HG02885 (cell line): ENCODE results near the gene TNIK.
A peak's percentile ranks its signal among the peaks of the same experiment; 100 is the strongest.
"Not testable (repeated sequence)": the region's sequence is repeated elsewhere in the genome, so short reads cannot be mapped to it uniquely, and the experiment has no call there.

Experiments
- ATAC-seq: cut with Tn5 transposase; IDR thresholded peaks from one replicate; pipeline ENCODE4 v1.9.1; 2021; ENCODE audit warnings: mild to moderate bottlenecking; ENCODE audit not compliant: unreplicated experiment, poor library complexity

The TNIK gene

GRCh38 chr3:171295484-171296373 is 164.5 kb downstream of the TNIK start:
- ATAC-seq: no peak

- peak; percentile 62 for ATAC-seq
Observed at GRCh38 chr3:171293142-171293782, 166.9 kb downstream of the TNIK start.

- no peak for ATAC-seq
Observed at GRCh38 chr3:171290680-171291079, 169.5 kb downstream of the TNIK start.

- no peak for ATAC-seq
Observed at GRCh38 chr3:171289291-171289690, 170.9 kb downstream of the TNIK start.

- ATAC-seq: not testable (repeated sequence)
Observed at GRCh38 chr3:171287761-171288160, 172.4 kb downstream of the TNIK start.

GRCh38 chr3:171286580-171287249 is 173.5 kb downstream of the TNIK start:
- peak; percentile 57 for ATAC-seq

- peak; percentile 36 for ATAC-seq
Observed at GRCh38 chr3:171285287-171285686, 174.9 kb downstream of the TNIK start.

- ATAC-seq: peak; percentile 53
Observed at GRCh38 chr3:171284308-171285075, 175.7 kb downstream of the TNIK start.

GRCh38 chr3:171283848-171284222 is 176.4 kb downstream of the TNIK start:
- ATAC-seq: no peak

GRCh38 chr3:171283183-171283847 is 176.9 kb downstream of the TNIK start:
- ATAC-seq: no peak

GRCh38 chr3:171282041-171282440 is 178.2 kb downstream of the TNIK start:
- ATAC-seq: no peak

GRCh38 chr3:171281256-171281992 is 178.8 kb downstream of the TNIK start:
- ATAC-seq: no peak

- no peak for ATAC-seq
Observed at GRCh38 chr3:171279972-171280371, 180.2 kb downstream of the TNIK start.

GRCh38 chr3:171278299-171278590 is 182.0 kb downstream of the TNIK start:
- no peak for ATAC-seq

- ATAC-seq: no peak
Observed at GRCh38 chr3:171277456-171278298, 182.5 kb downstream of the TNIK start.

GRCh38 chr3:171276923-171277322 is 183.3 kb downstream of the TNIK start:
- no peak for ATAC-seq

GRCh38 chr3:171274222-171274621 is 186.0 kb downstream of the TNIK start:
- ATAC-seq: no peak

- ATAC-seq: no peak
Observed at GRCh38 chr3:171270541-171270940, 189.7 kb downstream of the TNIK start.

- peak; percentile 68 for ATAC-seq
Observed at GRCh38 chr3:171269542-171269941, 190.7 kb downstream of the TNIK start.
